ENCODE data around the gene GNPTG.

The GNPTG gene

DNA sequence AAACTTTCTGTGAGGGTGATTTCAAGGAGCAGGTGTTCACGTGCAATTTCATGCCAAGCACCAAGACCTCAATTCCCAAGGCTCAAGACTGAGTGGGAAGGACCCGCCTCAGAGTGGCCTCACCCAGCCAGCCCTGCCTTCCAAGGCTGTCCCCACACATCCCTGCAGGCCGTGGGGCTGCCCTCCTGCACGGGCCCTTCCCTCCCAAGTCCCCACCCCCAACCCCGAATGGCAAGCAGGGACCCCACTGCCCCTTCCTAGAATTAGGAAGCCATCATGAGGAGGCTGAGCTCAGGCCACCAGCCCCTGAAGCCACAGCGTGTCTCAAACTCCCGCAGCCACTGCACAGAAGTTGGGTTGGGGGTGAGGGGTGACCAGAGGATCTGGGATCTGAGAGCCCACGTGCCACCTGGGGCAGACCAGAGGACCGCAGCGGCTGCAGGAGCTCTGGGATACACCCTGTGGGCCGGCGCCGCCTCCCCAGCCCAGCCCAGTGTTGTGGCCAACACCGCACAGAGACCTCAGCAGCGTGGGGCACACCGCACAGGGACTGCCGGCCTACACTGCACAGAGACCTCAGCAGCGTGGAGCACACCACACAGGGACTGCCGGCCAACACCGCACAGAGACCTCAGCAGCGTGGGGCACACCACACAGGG, 20.7 kb downstream of the GNPTG start:
- Histone ChIP-seq H3K27me3 (ENCODE audit: control insufficient read depth in 1 of 2, insufficient read depth in 2 of 2, low read length in 2 of 2) (no peaks in the 10 kb centered on the region), H3K27ac (ENCODE audit: low read depth, low read length) (no peak overlapping the region), H3K4me1 (ENCODE audit: control insufficient read depth in 1 of 2, insufficient read depth in 2 of 2, low read length in 2 of 2) (no peaks in the 10 kb centered on the region), H3K9ac (ENCODE audit: low read depth in 1 of 2, low read length in 2 of 2) (no peak overlapping the region), H3K36me3 (ENCODE audit: control insufficient read depth in 1 of 2, insufficient read depth in 2 of 2, low read length in 2 of 2) (peaks cover 5 to 25% of the 10 kb centered on the region in 2 donors), H3K4me3 (ENCODE audit: low read depth in 1 of 2, low read length in 2 of 2) (no peak overlapping the region), H3K9me3 (ENCODE audit: control insufficient read depth in 1 of 2, low read length in 2 of 2) (no peaks in the 10 kb centered on the region)

DNA sequence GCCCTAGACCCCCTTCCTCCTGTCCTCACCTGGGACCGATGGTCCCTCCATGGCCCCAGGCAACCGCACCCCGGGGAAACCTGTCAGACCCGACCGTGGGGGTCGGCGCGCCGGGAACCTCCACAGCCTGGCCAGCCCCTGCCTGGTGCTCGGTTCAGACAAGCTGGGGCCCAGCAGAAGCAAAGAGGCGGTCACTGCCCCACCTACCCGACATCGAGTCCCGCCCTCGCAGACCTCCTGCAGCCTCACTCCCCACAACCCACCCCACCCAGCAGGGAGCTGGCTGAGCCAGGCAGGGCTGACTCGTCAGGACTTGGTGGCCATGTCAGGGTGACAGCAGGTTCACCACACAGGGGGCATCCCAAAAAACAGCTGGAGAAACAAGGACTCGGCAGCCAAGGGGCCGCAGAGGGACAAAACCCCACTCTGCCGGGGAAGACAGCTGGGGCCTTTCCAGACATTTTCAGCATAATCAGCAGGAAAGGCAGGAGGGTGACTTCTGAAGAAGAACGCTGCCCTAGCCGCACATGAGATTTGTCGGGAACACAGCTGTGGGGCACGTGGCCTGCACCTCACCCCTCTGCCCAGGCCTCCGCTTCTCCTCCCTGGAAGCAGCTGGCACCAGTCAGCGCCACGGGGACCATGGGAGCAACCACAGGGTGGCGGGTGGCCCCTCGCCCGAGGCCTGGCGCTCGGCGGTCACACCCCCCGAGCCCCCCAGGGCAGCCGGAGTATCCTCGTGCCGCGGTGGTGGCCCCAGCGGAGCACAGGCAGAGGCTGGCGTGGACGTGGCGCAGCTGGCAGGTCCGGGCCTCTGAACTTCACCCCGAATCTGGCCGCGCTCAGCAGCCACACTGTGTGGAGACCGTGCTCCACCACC, 22.9 kb downstream of the GNPTG start:
- no peaks in the 10 kb centered on the region for H3K27me3 ChIP-seq (ENCODE audit: control insufficient read depth in 1 of 2, insufficient read depth in 2 of 2, low read length in 2 of 2)
- peaks cover 8 to 9% of the 10 kb centered on the region in 2 donors for H3K4me1 ChIP-seq (ENCODE audit: control insufficient read depth in 1 of 2, insufficient read depth in 2 of 2, low read length in 2 of 2)
- H3K9ac ChIP-seq (ENCODE audit: low read depth in 1 of 2, low read length in 2 of 2), result no peak overlapping the region
- H3K36me3 ChIP-seq (ENCODE audit: control insufficient read depth in 1 of 2, insufficient read depth in 2 of 2, low read length in 2 of 2), result peaks cover 5 to 22% of the 10 kb centered on the region in 2 donors
- no peak overlapping the region for H3K4me3 ChIP-seq (ENCODE audit: low read depth in 1 of 2, low read length in 2 of 2)
- no peaks in the 10 kb centered on the region for H3K9me3 ChIP-seq (ENCODE audit: control insufficient read depth in 1 of 2, low read length in 2 of 2)
- H3K27ac ChIP-seq (ENCODE audit: low read depth, low read length), result no peak overlapping the region

DNA sequence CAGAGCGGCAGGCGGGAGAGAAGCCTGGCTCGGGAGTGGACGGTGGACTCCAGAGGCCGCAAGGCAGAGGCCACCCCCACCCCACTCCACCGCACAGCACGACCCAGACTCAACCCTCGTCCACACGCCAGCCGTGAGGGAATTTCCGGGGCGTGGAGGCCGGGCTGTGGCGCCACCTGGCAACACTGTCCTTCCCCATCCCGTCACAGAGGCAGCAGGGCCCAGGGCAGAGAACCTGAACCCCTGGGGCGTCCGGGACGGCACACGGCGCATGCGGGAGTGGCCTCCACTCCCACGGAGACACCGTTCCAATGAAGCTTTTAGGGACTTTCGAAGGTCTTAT, 23.5 kb downstream of the GNPTG start:
- Histone ChIP-seq H3K9ac (ENCODE audit: low read depth in 1 of 2, low read length in 2 of 2) (no peak overlapping the region), H3K4me1 (ENCODE audit: control insufficient read depth in 1 of 2, insufficient read depth in 2 of 2, low read length in 2 of 2) (peaks cover 8 to 9% of the 10 kb centered on the region in 2 donors), H3K27me3 (ENCODE audit: control insufficient read depth in 1 of 2, insufficient read depth in 2 of 2, low read length in 2 of 2) (no peaks in the 10 kb centered on the region), H3K27ac (ENCODE audit: low read depth, low read length) (no peak overlapping the region), H3K36me3 (ENCODE audit: control insufficient read depth in 1 of 2, insufficient read depth in 2 of 2, low read length in 2 of 2) (peaks cover 0 to 16% of the 10 kb centered on the region in 2 donors), H3K4me3 (ENCODE audit: low read depth in 1 of 2, low read length in 2 of 2) (no peak overlapping the region), H3K9me3 (ENCODE audit: control insufficient read depth in 1 of 2, low read length in 2 of 2) (no peaks in the 10 kb centered on the region)

DNA sequence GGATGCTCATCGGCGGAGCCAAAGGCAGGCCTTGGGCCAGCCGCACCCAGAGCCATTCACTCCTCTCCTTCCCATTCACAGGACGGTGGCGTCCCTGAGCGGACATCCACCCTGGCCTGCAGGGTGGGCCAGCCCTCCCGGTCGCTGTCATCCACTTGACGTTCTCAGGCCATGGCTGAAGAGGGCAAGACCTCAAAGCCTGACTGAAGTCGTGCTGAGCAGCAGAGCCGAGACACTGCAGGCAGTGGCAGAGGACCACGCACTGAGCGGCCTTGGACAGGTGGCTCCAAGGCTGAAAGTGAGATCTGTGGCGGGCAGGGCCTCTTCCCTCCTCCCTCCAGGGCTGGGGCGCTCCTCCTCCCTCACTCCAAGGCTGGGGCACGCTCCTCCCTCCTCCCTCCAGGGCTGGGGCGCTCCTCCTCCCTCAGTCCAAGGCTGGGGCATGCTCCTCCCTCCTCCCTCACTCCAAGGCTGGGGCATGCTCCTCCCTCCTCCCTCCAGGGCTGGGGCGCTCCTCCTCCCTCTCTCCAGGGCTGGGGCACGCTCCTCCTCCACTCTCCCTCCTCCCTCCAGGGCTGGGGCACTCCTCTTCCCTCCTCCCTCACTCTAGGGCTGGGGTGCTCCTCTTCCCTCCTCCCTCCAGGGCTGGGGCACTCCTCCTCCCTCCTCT, 24.1 kb downstream of the GNPTG start:
- no peaks in the 10 kb centered on the region for H3K27me3 ChIP-seq (ENCODE audit: control insufficient read depth in 1 of 2, insufficient read depth in 2 of 2, low read length in 2 of 2)
- no peak overlapping the region for H3K27ac ChIP-seq (ENCODE audit: low read depth, low read length)
- H3K4me3 ChIP-seq (ENCODE audit: low read depth in 1 of 2, low read length in 2 of 2), result no peak overlapping the region
- H3K4me1 ChIP-seq (ENCODE audit: control insufficient read depth in 1 of 2, insufficient read depth in 2 of 2, low read length in 2 of 2), result peaks cover 8 to 9% of the 10 kb centered on the region in 2 donors
- no peak overlapping the region for H3K9ac ChIP-seq (ENCODE audit: low read depth in 1 of 2, low read length in 2 of 2)
- no peaks in the 10 kb centered on the region for H3K9me3 ChIP-seq (ENCODE audit: control insufficient read depth in 1 of 2, low read length in 2 of 2)
- peaks cover 0 to 16% of the 10 kb centered on the region in 2 donors for H3K36me3 ChIP-seq (ENCODE audit: control insufficient read depth in 1 of 2, insufficient read depth in 2 of 2, low read length in 2 of 2)

DNA sequence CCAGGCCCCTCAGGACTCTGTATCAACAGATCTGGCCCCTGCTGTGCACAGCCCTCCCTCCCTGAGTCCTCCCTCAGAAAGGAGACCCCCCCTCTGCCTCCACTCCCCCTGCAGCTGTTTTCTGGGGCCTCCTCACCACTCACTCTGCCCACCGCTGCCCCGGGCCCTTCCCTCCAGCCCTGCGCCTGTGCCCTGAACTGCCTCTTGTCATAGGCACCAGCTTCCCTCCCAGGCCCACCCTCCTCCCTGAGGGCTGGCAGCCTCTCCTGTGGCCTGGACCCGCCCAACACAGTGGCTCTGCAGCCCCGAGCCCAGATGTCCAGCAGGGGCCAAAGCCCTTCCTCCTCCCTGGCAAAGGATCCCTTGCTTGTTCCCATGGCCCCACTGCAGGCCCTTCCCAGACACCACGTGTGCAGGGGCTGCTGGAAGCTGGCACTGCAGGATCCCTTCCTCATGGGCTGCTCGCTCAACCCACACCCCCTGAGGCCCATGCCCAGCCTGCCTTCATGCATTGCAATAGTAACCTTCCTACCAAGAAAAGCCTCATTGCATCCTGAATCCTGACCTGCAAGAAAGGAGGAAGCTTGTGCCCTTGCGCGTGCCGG, 25.8 kb downstream of the GNPTG start:
- no peak overlapping the region for H3K27ac ChIP-seq (ENCODE audit: low read depth, low read length)
- no peaks in the 10 kb centered on the region for H3K9me3 ChIP-seq (ENCODE audit: control insufficient read depth in 1 of 2, low read length in 2 of 2)
- H3K27me3 ChIP-seq (ENCODE audit: control insufficient read depth in 1 of 2, insufficient read depth in 2 of 2, low read length in 2 of 2), result no peaks in the 10 kb centered on the region
- H3K4me1 ChIP-seq (ENCODE audit: control insufficient read depth in 1 of 2, insufficient read depth in 2 of 2, low read length in 2 of 2), result peaks cover 8 to 9% of the 10 kb centered on the region in 2 donors
- H3K9ac ChIP-seq (ENCODE audit: low read depth in 1 of 2, low read length in 2 of 2), result no peak overlapping the region
- no peak overlapping the region for H3K4me3 ChIP-seq (ENCODE audit: low read depth in 1 of 2, low read length in 2 of 2)
- H3K36me3 ChIP-seq (ENCODE audit: control insufficient read depth in 1 of 2, insufficient read depth in 2 of 2, low read length in 2 of 2), result peaks cover 0 to 19% of the 10 kb centered on the region in 2 donors

DNA sequence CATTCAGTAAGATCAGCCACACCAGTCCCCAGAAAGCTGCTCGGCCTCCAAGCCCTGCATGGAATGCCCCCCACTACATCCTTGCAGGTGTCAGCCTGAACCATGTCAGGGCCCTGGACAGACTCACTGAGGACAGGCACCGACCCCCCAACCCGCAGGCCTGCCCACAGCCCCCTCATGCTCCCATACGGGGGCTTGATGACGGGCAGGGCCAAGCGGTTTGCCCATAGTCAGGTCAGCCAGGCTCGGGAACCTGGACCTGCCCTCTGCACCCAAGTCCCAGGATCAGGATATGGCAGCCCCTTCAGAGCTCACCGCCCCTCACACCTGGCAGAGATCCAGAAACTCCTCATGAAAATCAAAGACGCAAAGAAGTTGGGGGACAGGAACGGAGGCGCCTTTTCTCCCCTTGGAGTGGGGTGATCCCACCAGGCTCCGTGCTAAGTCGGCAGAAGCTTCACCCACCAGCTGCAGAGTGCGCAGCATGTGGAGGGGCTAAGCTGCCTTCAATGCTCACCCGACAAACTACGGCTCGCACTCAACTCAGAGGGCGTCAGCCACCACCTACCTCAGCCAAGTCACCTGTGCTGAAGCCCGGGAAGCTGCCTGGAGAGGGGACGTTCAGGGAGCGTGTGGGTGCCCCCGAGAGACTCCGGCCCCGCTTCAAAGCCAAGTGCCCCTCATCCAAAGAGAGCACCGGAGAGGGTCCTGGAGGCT, 26.5 kb downstream of the GNPTG start:
- Histone ChIP-seq H3K36me3 (ENCODE audit: control insufficient read depth in 1 of 2, insufficient read depth in 2 of 2, low read length in 2 of 2) (peaks cover 0 to 21% of the 10 kb centered on the region in 2 donors), H3K4me3 (ENCODE audit: low read depth in 1 of 2, low read length in 2 of 2) (peak overlapping the region; percentile 50 to 62), H3K27ac (ENCODE audit: low read depth, low read length) (no peak overlapping the region), H3K9ac (ENCODE audit: low read depth in 1 of 2, low read length in 2 of 2) (no peak overlapping the region), H3K9me3 (ENCODE audit: control insufficient read depth in 1 of 2, low read length in 2 of 2) (no peaks in the 10 kb centered on the region), H3K4me1 (ENCODE audit: control insufficient read depth in 1 of 2, insufficient read depth in 2 of 2, low read length in 2 of 2) (peaks cover 8 to 9% of the 10 kb centered on the region in 2 donors), H3K27me3 (ENCODE audit: control insufficient read depth in 1 of 2, insufficient read depth in 2 of 2, low read length in 2 of 2) (no peaks in the 10 kb centered on the region)

DNA sequence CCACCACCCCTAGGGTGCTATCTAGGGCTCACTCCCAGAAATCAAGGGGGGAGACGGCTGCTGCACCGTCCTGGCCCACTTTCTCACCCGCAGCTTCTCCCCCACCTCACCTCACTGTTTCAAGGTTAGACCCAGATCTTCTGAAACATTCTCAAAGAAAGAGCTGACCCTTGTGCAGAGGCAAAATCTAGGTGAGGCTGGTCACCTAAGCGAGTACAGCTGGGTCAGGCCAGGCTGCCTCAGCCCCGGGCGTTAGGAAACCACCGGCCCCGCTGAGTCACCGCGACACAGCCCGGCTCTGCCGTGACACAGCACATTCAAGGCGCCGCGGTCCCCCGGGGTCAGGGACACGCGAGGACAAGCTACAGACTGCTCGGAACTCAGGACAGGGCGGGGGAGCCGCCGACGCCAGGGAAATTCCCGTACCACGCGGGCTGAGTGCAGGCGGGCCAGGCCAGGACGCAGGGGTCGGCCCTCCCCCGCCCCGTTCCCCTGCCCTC, 27.1 kb downstream of the GNPTG start:
- no peaks in the 10 kb centered on the region for H3K9me3 ChIP-seq (ENCODE audit: control insufficient read depth in 1 of 2, low read length in 2 of 2)
- no peak overlapping the region for H3K9ac ChIP-seq (ENCODE audit: low read depth in 1 of 2, low read length in 2 of 2)
- no peak overlapping the region for H3K27ac ChIP-seq (ENCODE audit: low read depth, low read length)
- H3K4me1 ChIP-seq (ENCODE audit: control insufficient read depth in 1 of 2, insufficient read depth in 2 of 2, low read length in 2 of 2), result peaks cover 8 to 9% of the 10 kb centered on the region in 2 donors
- peak overlapping the region; percentile 50 to 62 for H3K4me3 ChIP-seq (ENCODE audit: low read depth in 1 of 2, low read length in 2 of 2)
- H3K36me3 ChIP-seq (ENCODE audit: control insufficient read depth in 1 of 2, insufficient read depth in 2 of 2, low read length in 2 of 2), result peaks cover 0 to 25% of the 10 kb centered on the region in 2 donors
- H3K27me3 ChIP-seq (ENCODE audit: control insufficient read depth in 1 of 2, insufficient read depth in 2 of 2, low read length in 2 of 2), result no peaks in the 10 kb centered on the region

DNA sequence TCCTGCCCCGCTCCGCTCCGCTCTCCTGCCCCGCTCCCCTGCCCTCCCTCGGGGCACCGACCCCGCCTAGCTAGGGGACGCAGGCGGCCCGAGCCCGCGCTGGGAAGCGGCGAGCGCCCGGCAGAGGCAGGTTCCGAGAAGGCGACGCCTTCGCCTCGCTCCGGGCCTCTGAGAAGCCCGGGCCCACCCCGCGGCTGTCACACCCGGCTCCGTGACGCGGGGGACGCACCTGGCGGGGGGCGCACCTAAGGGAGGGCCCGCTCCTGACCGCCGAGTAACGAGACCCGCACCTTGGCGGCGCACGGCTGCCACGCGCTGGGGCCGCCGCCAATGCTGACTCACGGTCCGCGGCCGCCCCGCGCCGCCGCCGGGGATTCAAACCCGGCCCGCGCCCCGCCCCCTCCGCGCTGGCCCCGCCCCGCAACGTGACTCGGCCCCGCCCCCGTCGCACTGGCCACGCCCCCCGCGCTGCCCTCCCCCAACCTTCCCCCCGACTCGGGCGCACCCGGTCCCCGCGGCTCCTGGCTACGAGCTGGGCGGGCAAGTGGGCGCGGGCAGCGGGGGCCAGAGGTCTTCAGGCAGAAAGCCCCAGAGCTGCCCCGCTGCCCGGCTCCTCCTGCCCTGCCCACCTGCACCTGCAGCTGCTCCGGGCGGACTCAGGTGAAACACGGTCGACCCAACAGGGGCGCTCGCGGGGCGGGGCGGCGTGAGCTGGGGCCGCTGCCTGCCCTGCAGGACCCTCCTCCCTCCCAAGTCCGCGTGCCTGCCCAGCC, 27.8 kb downstream of the GNPTG start:
- Histone ChIP-seq H3K9ac (ENCODE audit: low read depth in 1 of 2, low read length in 2 of 2) (no peak overlapping the region), H3K4me1 (ENCODE audit: control insufficient read depth in 1 of 2, insufficient read depth in 2 of 2, low read length in 2 of 2) (peaks cover 8 to 9% of the 10 kb centered on the region in 2 donors), H3K4me3 (ENCODE audit: low read depth in 1 of 2, low read length in 2 of 2) (peak overlapping the region; percentile 52 to 62), H3K9me3 (ENCODE audit: control insufficient read depth in 1 of 2, low read length in 2 of 2) (no peaks in the 10 kb centered on the region), H3K27me3 (ENCODE audit: control insufficient read depth in 1 of 2, insufficient read depth in 2 of 2, low read length in 2 of 2) (no peaks in the 10 kb centered on the region), H3K36me3 (ENCODE audit: control insufficient read depth in 1 of 2, insufficient read depth in 2 of 2, low read length in 2 of 2) (peaks cover 0 to 25% of the 10 kb centered on the region in 2 donors), H3K27ac (ENCODE audit: low read depth, low read length) (no peak overlapping the region)

DNA sequence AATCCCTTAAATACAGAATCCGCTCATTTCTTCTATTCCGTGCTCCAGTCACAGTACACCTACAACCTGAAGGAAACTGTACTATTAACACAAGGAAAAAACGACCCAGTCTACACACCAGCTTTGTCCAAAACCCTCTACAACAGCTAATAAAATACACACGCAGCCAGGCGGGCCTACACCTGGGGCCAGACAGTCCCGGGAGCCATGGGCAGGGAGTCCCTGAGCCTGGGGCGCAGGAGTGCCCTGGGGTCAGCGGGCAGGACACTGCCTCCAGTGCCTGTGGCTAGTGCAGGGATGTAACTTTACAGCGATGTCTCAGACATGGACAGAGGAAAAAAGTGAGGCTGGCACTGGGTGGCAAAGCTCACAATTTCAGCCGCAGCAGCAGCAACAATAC, 28.5 kb downstream of the GNPTG start:
- no peak overlapping the region for H3K27ac ChIP-seq (ENCODE audit: low read depth, low read length)
- peaks cover 0 to 26% of the 10 kb centered on the region in 2 donors for H3K36me3 ChIP-seq (ENCODE audit: control insufficient read depth in 1 of 2, insufficient read depth in 2 of 2, low read length in 2 of 2)
- no peaks in the 10 kb centered on the region for H3K27me3 ChIP-seq (ENCODE audit: control insufficient read depth in 1 of 2, insufficient read depth in 2 of 2, low read length in 2 of 2)
- H3K4me3 ChIP-seq (ENCODE audit: low read depth in 1 of 2, low read length in 2 of 2), result peak overlapping the region; percentile 43 to 52
- no peak overlapping the region for H3K9ac ChIP-seq (ENCODE audit: low read depth in 1 of 2, low read length in 2 of 2)
- no peaks in the 10 kb centered on the region for H3K9me3 ChIP-seq (ENCODE audit: control insufficient read depth in 1 of 2, low read length in 2 of 2)
- peaks cover 8 to 9% of the 10 kb centered on the region in 2 donors for H3K4me1 ChIP-seq (ENCODE audit: control insufficient read depth in 1 of 2, insufficient read depth in 2 of 2, low read length in 2 of 2)

Measured in duodenal mucosa (tissue), 2 donors.